Mucosa of descending colon (tissue), 3 donors: Measurements from ENCODE around the gene IFT43. TPM values are rescaled to one million over a fixed set of nuclear protein-coding genes. Genes with fewer than 3 reads are reported as not detected.

ENCODE experiments used
- ATAC-seq: fragments of 200-7000 bp; cut with Tn5 transposase; one replicate; pipeline ENCODE4 v1.9.1; 2020; ENCODE audit warnings: mild to moderate bottlenecking, moderate library complexity
- DNase-seq, 3 donors: peaks; one replicate each; pipeline ENCODE4 v3.0.0-alpha.2; 2020
- H3K36me3 ChIP-seq: fragments of 200-600 bp; one replicate; pipeline ENCODE4 v1.8.0; 2021; ENCODE audit warnings: low read depth, mild to moderate bottlenecking
- H3K4me1 ChIP-seq: fragments of 200-600 bp; one replicate; pipeline ENCODE4 v1.8.0; 2021; ENCODE audit warnings: low read depth, mild to moderate bottlenecking
- H3K4me3 ChIP-seq: fragments of 200-600 bp; one replicate; pipeline ENCODE4 v1.8.0; 2021; ENCODE audit warnings: mild to moderate bottlenecking
- H3K9me3 ChIP-seq: fragments of 200-600 bp; one replicate; pipeline ENCODE4 v1.8.0; 2021; ENCODE audit warnings: mild to moderate bottlenecking
- CTCF ChIP-seq: fragments of 200-600 bp; IDR thresholded peaks from one replicate; pipeline ENCODE4 v1.8.0; 2022; ENCODE audit warnings: antibody characterized with exemption, mild to moderate bottlenecking
- intact Hi-C, 2 donors: fragments of 100-400 bp; cut with DNase I in 1 of 2; cut with micrococcal nuclease in 1 of 2; formaldehyde crosslinking; loops; one replicate each; pipeline versions ENCODE4 v1.11.0 to v1.11.1; 2022; cut with DNase I, micrococcal nuclease
- total RNA-seq, 3 donors: library from RNA; stranded (reverse); fragmentation: NEBNext Ultra II Directional in 2 of 3; extraction: Animal tissue kit (Norgen Biotek cat#: 25700) in 2 of 3; gene quantifications; one replicate each; pipeline versions ENCODE4 v1.2.1 to v1.2.4, GENCODE V29; 2021 to 2023
- donor health status: DM: no; HTN: no; CAD: no; lungs with moderate emphysema.
- donor health status: DM: no; HTN: no; CAD: no.
- donor health status: DM: no; HTN: yes; CAD: no.

The IFT43 gene
- total RNA-seq, 3 donors from 2014 or later, result 27.3 to 64.0 (median 27.5) TPM

GRCh38 chr14:75952489-75952888 is 33.1 kb upstream of the IFT43 start:
- intact Hi-C loops, result no loop called here
- H3K36me3 ChIP-seq, result no peaks in the 10 kb centered on the region
- TF ChIP-seq CTCF, result no peak
- DNase-seq, result no peak
- ATAC-seq, result no peak
- no peaks in the 10 kb centered on the region for H3K9me3 ChIP-seq
- H3K4me3 ChIP-seq, result no peak overlapping the region
- H3K4me1 ChIP-seq, result no peaks in the 10 kb centered on the region

GRCh38 chr14:75959031-75959430 is 26.5 kb upstream of the IFT43 start:
- DNase-seq (no peak), ATAC-seq (no peak)
- no peak overlapping the region for H3K4me3 ChIP-seq
- H3K9me3 ChIP-seq, result no peaks in the 10 kb centered on the region
- H3K4me1 ChIP-seq, result no peaks in the 10 kb centered on the region
- H3K36me3 ChIP-seq, result no peaks in the 10 kb centered on the region
- TF ChIP-seq CTCF, result no peak
- intact Hi-C loops, result no loop called here

GRCh38 chr14:75960231-75960630 is 25.3 kb upstream of the IFT43 start:
- Histone ChIP-seq H3K9me3 (no peaks in the 10 kb centered on the region), H3K36me3 (no peaks in the 10 kb centered on the region), H3K4me1 (no peaks in the 10 kb centered on the region), H3K4me3 (no peak overlapping the region)
- ATAC-seq (peak; percentile 31), DNase-seq (no peak)
- TF ChIP-seq CTCF, result no peak
- intact Hi-C loops, result no loop called here

GRCh38 chr14:75961662-75962061 is 23.9 kb upstream of the IFT43 start:
- no peaks in the 10 kb centered on the region for H3K36me3 ChIP-seq

GRCh38 chr14:75967866-75968265 is 17.7 kb upstream of the IFT43 start:
- DNase-seq (no peak), ATAC-seq (no peak)
- no peak overlapping the region for H3K4me3 ChIP-seq
- H3K36me3 ChIP-seq, result no peaks in the 10 kb centered on the region
- no peaks in the 10 kb centered on the region for H3K9me3 ChIP-seq
- intact Hi-C loops, result no loop called here
- TF ChIP-seq CTCF, result no peak
- no peaks in the 10 kb centered on the region for H3K4me1 ChIP-seq

More at GRCh38 chr14:75961662-75962061, 23.9 kb upstream of the IFT43 start:
- no peak for ATAC-seq
- no peak for TF ChIP-seq CTCF
- no peaks in the 10 kb centered on the region for H3K9me3 ChIP-seq
- DNase-seq, result no peak
- H3K4me3 ChIP-seq, result no peak overlapping the region
- intact Hi-C loops, result no loop called here
- H3K4me1 ChIP-seq, result no peaks in the 10 kb centered on the region

- intact Hi-C loops, result no loop called here
- Histone ChIP-seq H3K4me1 (no peaks in the 10 kb centered on the region), H3K9me3 (no peaks in the 10 kb centered on the region), H3K4me3 (no peak overlapping the region), H3K36me3 (no peaks in the 10 kb centered on the region)
- DNase-seq (no peak), ATAC-seq (no peak)
- TF ChIP-seq CTCF, result no peak
Measured at GRCh38 chr14:75968456-75968855, 17.1 kb upstream of the IFT43 start.
